GM11168 (cell line): ENCODE results near the gene VSIG10L.

Experiments used
- in situ Hi-C: fragments of 300-500 bp; cut with MboI; formaldehyde crosslinking; loops from one replicate; pipeline ENCODE4 v1.12.0; 2022; ENCODE audit warnings: low sequenced_read_pairs; ENCODE audit not compliant: unreplicated experiment

The VSIG10L gene

DNA sequence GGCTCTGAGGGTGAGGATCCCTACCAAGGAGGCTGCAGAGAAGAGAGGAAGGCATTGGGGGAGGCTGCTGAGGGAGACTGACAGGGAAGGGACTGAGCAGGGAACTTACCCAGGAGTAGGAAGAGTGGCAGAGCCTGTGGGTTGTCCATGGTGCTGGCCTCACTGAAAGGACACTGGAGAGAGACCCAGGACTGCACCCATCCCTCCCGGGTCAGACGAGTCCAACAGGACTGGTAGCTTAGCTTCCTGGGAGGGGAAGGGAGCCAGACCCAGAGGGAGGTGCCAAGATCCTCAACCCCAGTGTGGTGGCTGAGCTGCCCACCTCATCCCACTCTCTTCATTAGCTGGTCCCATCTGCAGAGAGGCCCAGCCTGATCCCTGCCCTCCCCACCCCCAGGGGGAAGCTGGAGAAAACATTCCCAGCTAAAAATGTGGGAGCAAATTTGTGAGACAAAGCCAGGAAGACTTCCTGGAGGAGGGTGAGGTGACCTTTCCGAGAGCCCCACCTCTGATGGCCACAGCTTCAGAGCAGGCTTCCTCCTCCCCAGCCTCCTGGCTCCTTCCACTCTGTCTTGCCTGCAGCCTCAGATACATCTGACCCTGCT lies at the start of gene VSIG10L:
VSIG10L (minus strand) TSS at position 164 of the 605 bp plus-strand sequence; CDS start at position 149, 15 bp downstream.
- in situ Hi-C loops = no loop called here

DNA sequence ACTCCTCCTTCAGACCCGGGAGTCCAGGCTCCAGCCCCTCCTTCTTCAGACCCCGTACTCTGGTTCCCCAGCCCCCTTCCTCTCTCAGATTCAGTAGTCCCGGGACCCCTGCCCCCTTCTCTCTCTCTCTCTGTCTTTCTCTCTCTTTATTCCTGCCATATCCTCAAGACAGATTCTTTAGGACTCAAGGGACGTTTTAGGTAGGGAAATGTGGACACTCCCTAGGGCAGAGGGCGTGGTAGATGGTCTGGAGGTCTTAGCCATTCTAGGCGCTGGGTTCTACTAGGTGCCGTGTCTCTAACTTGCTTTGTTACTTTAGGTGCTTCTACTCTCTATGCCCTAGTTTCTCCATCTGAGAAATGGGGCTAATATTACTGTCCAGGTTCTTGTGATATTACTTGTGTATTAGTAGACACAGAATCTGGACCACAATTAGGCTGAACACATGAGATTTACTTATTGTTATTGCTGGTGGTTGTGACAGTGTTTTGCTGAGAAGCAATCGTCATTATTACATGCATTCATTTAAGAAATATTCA lies 49.2 kb upstream of the VSIG10L start:
- in situ Hi-C loops = no loop called here

DNA sequence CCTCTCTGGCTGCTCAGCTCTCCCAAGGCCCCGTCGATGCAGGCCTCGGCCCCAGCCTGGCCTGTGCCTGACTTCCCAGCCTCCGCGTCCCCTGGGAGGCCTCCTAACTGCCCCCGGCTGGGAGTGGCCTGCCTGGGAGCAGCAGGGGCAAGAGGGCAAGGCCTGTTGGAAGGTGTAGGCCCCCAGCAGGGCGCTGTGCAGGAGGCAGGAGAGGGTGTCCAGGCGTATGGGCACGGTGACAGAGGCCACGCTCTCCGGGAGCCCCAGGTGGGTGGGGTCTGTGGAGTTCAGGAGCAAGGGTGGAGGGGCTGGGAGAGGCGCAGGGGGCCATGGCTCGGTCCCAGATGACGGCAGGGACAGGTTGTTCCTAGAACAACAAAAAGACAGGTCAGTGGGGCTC lies 47.2 kb upstream of the VSIG10L start:
- in situ Hi-C loops = no loop called here

DNA sequence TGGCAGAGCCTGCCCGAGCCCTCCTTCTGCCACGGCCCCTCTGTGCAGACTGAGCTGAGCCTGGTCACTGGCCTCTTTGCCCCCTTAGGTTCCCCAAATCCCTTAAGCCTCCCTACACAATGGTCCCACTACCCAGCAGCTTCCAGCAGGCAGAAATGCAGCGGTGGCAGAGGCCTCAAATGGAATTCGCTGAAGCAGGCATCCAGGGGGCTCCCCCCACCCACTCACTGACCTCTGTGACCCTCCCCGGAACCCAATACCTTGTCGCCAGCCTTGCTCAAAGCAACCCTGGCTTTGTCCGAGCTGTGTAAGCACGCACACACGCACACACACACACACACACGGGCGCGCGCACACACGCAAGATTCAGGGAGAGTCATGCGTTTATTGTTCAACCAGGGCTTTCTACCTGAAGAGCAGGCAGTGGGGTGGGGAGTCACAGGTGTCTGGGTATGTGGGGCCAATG lies 46.0 kb upstream of the VSIG10L start, which contains the start of gene LIM2:
LIM2 (minus strand) TSS at position 51 of the 466 bp plus-strand sequence. CDS start 531 bp downstream, outside the sequence.
- in situ Hi-C loops = no loop called here

DNA sequence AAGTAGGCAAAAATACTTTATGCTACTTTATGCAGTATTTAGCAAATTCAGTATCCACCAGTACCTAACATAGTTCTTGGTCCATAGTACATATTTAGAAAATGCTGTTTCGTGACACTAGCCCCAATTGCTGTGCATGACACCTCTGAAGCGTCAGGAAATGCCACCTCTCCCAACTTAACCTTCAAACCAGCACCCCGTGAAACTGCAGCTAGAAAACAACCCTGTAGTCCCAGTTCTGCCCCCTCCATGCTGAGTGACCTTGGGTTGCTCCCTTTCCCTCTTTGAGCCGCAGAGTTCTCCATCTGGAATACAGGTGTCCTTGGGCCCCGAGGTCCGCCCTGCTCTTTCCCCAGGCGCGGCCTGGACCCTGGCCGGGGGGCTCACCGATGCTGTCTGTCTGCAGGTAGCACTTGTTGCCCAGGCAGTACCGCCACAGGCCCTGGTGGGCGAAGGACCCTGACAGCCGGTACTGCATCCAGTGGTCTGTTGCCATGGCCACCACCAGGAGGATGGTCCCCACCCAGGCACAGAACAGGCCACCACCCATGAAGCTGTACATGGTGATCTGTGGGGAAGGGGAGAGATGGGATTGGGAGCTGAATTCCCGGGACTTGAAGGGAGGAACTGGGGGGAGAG lies 45.1 kb upstream of the VSIG10L start:
- in situ Hi-C loops = no loop called here

DNA sequence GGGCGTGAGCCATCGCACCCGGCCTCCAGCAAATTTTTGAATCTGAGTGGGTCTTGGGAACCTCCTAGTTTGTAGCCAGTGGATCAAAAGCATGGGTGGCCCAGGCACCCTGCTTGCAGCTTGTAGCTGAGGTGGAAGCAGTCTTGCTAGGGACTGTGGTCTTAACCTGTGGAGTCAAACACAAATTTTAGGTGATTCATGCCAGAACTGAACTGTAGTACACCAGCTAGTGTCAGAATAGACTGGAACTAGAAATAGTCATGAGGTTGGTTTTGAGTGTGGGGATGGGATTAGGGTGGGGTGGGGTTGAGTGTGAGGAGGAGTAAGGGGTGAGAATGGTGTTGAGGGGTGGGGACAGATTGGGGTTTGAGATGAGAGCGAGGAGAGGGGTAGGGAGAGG lies 40.1 kb upstream of the VSIG10L start:
- in situ Hi-C loops = no loop called here

DNA sequence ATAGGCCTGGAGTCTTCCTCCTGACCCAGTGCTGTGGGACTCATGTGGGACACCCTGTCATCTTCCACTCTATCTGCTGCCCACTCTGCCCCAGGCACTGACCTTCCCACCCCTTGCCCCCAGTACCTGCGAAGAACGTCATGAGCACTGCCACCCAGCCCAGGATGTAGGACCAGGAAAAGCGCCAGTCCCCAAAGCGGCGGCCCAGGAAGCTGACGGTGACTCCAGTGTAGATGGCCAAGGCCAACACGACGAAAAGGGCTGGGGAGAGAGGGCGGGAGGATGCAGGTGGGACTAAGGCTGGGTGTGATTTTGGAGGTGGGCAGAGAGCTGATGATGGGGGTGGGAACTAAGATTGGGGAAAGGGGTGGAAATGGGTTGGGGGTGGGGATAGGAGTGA lies 38.4 kb upstream of the VSIG10L start:
- in situ Hi-C loops = no loop called here

DNA sequence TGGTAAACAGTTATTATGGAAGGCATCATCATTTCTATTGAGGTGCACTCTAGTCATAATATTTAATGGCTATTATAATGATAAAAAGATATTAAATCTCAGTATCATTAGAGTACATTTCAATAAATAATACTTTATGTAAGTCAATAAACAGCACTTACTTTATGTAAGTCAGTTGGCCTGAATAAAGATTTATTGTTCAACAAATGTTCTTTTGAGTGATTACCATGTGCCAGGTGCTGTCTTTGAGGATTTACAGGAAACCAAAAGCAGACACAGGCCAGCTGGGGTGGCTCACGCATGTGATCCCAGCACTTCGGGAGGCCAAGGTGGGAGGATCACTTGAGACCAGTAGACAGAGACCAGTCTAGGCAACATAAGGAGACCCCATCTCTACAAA lies 35.5 kb upstream of the VSIG10L start:
- in situ Hi-C loops = no loop called here

DNA sequence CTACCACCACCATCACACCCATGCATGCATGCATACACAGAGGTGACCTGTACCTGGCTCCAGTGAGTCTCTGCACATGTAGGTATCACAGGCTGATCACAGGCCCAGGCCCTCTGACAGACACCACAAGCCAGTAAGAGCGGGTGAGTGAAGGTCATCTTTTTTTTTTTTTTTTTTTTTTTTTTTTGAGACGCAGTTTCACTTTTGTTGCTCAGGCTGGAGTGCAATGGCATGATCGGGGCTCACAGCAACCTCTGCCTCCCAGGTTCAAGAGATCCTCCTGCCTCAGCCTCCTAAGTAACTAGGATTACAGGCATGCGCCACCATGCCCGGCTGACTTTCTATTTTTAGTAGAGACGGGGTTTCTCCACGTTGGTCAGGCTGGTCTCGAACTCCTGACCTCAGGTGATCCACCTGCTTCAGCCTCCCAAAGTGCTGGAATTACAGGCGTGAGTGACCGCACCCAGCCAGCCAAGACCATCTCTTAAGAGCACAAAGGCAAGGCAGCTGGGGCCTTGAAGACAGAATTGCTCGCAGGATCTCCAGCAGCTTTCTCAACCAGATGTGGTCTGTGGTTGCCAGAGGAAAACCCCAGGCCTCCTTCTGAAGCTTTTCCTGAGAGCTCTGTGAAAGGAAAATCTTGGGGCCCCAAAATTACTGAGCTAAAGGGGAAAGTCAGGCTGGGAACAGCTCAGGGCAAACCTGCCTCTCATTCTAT lies 33.7 kb upstream of the VSIG10L start:
- in situ Hi-C loops = no loop called here

DNA sequence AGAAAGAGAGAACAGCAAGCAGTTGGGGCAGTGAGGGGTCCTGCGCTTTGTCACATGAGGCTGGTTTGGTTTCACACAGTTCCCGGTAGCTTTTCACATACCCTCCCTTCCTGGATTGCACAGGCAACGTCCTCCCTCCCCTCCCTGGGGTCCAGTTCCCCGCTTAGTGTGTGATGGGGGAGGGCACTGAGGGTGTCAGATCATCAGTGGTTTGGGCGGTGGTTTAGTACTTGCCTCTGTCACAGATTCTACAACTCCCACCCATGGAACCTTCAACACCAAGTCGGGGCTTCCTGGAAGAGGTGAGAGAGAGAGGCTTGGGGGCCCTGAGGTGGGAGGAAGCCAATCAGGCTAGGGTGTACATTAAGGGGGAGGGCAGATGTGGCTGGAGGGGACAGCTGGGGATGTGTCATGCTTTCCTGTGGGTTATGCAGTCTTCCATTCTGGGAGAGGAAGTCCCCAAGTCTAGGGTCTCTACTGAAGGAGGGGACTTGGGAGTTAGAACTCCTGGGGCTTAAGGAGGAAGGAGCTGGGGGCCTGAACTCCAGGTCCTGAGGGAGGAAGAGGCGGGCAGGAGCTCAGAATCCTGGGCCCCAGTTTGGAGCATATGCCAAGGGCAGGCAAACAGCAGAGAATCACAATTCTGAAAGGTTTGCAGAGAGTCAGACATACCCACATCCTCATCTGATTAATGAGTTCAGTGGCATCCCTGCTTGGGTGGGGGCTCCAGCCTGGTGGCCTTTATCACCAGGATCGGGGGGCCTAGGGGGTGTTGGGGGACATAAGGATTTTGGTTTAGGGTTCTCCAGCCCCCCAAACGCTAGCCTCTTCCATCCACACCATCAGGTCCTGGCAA lies 30.9 kb upstream of the VSIG10L start, which contains the start of gene NKG7:
NKG7 (minus strand) TSS at position 6 of the 856 bp plus-strand sequence. CDS start 119 bp downstream, outside the sequence.
- in situ Hi-C loops = no loop called here

DNA sequence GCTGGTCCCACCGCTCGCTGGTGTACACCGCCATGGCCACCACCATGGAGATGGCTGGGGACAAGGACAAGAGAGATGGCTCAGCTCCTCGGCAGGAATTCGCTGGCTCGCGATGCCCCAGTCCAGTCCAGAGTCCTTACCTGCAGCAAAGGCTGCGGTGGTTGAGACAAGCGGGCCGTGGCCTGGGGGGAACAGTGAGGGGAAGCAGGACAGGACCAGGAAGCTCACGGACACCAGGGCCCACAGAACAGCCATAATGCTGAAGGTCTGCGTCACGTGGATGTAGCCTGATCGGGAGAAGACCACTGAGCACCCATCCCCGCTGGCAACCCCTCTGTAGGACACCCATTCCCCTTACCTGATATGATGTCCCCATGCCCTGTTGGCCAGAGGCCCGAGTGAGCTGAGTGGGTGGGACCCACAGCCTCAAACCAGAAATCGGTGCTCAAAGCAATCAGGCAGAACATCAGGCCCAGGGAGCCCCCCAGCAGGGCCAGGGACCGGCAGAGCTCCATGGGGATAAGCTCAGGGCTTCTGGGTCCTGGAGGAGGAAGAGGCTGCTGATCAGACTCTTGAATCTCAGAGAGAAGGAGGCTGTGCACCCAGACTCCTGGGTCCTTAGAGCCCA lies 30.2 kb upstream of the VSIG10L start:
- in situ Hi-C loops = no loop called here

DNA sequence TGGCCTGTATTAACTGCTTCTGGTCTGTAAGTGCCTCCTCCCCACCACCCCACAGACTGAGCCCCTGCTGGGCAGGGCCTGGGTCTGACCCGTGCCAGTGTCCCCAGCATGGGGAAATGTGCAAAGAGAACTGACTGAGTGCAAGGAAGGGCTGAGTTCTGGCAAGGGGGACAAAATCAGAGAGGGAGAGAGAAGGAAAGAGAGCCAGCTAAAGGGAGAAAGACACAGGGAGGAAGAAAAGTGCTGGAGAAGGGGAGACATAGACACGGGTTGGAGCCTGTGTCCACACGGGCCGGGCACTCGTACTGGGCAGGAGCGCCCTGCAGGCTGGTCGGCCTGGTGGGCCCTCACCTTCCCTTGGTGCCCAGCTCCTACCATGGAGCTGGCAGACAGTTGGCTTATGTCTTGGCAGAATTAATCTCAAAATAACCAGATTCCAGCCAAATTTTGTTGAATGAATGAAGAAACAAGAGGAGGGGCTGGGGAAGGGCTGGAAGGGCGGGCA lies 29.3 kb upstream of the VSIG10L start:
- in situ Hi-C loops = no loop called here

DNA sequence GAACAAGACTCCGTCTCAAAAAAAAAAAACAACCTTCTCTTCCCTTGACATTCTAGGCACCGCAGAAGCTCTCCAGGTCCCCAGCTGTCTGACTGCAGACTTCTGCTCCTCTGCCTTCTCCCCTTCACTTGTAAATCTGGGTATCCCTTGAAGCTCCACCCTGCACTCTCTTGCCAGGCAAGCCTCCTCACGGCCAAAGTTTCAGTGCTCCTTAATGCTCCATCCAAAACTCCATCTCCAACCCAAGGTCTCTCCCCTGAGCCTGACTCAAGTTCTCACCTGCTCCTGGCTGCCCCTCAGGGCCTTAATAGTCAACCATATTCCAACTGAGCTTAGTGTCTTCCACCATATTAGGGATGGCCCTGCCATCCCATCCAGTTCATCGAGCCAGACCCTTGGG lies 28.3 kb upstream of the VSIG10L start:
- in situ Hi-C loops = no loop called here

DNA sequence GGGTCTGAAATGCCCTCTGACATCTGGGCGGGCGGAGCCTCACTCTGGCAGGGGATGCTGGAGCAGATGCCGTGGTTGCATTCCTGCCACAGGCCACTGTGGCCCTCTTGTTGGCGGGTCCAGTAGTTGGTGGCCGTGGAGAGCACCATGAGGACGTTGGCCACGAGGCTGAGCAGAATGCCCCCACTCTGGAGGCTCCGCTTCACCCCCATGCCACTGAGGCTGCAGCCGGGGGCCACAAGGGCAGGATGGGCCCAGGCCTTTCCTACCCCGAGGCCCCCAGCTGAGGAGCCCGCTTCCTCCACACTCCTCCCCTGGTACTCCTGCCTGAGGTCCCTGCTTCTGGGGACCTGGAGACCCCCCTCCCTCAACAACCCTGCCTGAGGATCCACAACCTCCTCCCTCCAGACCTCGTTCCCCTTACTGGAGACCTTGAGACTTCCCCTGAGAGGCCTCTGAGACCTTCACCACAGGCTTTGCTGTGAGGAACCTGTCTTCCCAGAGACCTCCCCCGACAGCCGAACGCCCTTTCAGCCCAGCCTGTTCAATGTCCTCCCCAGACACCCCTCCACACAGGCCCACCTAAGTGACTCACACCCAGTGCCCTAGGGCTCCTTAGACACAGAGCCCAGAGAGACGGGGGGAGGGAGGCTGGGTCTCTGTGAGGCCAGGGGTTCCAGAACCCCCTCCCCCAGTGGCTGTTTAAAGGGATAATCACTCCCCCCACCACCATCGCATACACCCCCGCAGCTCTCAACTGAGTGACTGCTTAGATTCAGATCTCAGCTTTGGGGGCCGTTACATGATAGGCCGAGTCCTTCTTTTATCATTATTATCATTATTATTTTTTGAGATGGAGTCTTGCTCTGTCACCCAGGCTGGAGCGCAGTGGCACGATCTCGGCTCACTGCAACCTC lies 26.7 kb upstream of the VSIG10L start, which contains the start of gene CLDND2:
CLDND2 (minus strand) TSS at position 638 of the 917 bp plus-strand sequence; CDS start at position 212, 426 bp downstream.
- in situ Hi-C loops = no loop called here

DNA sequence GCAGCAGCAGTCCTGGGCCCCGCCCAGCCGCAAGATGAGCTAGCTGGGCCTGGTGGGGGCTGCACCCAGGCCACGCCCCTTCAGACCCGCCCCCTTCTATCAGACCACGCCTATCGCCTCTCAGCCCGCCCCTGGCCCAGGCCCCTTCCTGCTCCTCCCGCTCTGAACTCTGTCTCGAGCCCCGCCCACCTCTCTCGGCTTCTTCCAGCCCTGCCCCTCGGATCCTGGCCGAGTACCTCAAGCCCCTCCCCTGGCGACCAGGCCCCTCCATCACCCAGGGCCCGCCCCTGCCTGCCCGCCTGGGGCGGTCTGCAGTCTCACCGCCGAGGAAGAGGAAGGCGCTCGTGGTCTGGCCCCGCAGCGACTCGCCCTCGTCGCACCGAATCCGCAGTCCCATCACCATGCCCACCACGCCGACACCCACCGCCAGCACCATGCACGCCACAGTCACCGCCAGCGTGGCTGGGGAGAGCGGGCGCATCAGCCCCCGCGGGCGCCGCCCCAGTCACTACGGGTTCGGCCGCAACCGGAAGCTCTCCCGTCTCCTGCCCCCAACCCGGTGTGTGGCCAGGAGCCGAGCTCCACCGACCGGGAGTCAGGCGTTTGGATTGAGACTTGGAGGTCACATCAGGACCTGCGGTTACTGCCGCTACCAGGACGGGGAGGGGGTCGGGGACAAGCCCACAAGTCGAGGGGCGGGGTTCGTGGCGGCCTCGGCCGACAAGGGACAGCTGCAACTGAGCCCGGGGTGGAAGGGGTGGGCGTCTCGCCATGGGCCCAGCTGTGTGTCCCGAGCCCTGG lies 25.8 kb upstream of the VSIG10L start:
- in situ Hi-C loops = no loop called here

DNA sequence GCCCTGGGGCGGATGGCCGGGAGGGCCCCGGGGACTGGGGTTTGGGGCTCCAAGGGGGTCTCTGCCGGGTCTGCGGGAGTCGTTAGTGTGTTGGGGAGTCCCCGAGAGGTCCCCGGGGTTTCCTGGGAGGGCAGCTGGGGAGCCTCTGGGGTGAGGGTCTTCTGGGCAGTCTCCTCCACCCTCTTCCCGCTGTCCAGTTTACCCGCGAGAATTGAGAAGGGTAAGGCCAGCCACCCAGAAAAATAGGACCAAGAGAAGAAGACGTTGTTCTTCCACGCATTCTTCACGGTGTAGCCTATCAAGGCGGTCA lies 25.3 kb upstream of the VSIG10L start:
- in situ Hi-C loops = no loop called here

DNA sequence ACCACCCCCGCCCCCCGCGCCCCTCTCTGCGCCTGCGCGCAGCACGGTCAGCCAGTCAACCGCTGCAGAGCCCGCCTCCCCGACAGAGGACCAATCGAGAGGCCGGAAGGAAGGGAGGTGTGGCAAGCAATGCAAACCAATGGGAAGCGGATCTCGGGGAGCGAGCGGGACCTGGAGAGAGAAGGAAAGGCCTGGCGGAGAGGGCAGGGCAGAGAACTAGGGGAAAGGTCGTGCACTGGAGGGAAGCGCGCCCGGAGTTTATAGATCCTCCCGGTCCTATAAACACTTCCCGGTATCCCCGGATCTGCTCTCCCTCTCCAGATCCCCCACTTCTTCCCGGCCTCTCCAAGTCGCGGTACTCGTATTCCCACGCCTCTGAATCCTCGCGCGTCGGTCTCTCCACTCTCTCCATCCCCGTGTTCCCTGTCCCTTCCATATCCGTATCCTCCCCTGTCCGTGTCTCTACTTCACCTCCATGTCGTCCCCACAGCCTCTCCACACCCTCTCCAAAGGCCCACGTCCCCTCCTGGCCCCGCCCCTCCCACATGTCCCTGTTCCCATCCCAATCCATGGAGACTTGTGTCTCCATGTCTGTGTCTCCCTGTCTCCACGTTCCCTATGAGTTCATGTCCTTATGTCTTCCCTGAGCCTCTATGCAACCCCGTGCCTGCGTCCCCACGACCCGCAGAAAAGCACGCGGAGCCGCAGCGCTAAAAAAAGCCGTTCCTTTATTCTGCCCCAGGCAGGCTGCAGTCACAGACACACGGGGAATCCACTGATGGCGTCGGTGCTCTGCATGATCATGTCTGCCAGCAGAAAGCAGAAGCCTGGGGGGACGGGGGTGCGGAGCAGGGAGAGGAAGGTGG lies 24.7 kb upstream of the VSIG10L start:
- in situ Hi-C loops = no loop called here
